Bone marrow (tissue), 2 donors: ENCODE results near the gene FLOT1.
"Not testable (repeated sequence)": the region's sequence is repeated elsewhere in the genome, so short reads cannot be mapped to it uniquely, and the experiment has no call there.

ENCODE experiments used
- DNase-seq, 2 donors: peaks; one replicate each; lab custom pipeline; 2025; lab: John Stamatoyannopoulos, UW

The FLOT1 gene

DNA sequence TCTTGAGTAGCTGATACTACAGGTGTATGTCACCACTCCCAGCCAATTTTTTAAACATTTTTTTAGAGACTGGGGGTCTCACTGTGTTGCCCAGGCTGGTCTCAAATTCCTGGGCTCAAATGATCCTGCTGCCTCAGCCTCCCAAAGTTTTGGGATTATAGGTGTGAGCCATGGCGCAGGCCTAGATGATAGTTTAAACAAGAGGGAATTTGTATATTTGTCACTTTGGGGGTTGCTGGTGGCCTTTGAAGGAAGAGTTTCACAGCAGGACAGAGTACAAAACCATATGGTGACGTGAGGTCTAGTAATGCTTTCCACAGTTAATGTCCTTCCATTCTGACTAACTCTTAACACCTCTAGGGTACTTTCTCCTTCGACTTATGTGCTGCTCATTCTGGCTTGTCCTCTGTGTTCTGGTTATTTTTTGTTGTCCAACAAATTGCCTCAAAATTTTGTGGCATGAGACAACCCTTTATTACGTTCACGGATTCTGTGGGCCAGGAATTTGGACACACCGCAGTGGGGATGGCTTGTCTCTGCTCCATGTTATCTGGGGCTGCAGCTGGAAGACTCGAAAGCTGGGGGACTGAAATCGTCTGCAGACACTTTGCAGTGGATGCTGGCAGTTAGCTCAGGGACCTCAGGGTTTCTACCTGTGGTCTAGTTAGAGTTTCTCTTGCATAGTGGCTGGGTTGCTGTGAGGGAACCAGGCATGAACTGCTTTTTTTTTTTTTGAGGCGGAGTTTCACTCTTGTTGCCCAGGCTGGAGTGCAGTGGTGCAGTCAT lies 24.9 kb upstream of the FLOT1 start:
- no peak for DNase-seq

DNA sequence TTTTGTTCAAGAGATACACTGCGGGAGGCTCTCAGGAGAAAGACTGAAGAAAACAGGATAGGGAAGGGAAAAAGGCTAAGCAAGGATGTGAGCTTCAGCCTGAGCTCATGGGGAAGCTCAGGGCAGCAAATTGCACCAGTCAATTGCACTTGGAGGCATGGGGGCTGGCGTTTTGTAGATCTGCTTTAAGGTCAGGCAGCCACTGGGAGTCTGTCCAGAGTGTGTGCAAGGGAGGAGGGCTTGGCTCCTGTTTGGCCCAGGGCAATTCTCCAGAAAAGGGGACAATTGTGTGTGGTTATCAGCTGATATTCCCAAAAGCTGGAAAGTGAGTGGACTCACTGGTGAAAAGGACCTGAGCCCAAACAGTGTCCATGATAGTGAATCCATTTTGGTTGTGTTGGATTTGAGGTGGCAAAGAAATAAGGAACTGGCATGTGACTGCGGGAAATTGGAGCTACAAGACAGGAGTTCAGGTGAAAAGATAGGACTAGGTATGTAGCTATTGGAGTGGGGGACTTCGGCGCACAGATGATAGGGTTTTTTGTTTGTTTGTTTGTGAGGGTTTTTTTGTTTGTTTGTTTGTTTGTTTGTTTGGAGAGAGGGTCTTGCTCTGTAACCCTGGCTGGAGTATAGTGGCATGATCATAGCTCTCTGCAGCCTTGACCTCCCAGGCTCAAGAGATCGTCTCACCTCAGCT lies 24.1 kb upstream of the FLOT1 start:
- DNase-seq: no peak

DNA sequence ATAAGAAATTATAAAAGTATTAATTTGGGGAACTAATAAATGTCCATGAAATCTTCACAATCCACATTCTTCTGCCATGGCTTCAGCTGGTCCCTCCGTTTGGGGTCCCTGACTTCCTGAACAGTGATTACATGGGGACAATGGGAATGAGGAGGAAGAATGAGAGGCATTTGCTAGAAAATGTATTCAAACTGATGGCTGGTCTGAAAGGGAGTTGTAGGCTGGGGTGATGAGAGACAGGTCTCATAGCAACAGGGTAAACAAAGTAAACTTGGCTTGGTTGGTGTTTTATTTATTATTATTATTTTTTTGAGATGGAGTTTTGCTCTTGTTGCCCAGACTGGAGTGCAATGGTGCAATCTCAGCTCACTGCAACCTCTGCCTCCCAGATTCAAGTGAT lies 23.0 kb upstream of the FLOT1 start:
- DNase-seq: not testable (repeated sequence)

DNA sequence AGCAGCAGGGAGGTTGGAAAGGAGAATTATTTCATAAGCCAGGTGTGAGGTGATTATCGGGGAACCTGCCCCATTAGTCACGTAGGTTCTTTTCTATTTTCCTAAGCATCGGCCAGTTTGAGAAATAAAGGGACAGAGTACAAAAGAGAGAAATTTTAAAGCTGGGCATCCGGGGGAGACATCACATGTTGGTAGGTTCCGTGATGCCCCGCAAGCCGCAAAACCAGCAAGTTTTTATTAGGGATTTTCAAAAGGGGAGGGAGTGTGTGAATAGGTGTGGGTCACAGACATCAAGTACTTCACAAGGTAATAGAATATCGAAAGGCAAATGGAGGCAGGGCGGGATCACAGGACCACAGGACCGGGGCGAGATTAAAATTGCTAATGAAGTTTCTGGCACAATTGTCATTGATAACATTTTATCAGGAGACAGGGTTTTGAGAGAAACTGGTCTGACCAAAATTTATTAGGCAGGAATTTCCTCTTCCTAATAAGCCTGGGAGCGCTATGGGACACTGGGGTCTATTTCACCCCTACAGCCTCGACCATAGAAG lies 22.1 kb upstream of the FLOT1 start:
- not testable (repeated sequence) for DNase-seq

DNA sequence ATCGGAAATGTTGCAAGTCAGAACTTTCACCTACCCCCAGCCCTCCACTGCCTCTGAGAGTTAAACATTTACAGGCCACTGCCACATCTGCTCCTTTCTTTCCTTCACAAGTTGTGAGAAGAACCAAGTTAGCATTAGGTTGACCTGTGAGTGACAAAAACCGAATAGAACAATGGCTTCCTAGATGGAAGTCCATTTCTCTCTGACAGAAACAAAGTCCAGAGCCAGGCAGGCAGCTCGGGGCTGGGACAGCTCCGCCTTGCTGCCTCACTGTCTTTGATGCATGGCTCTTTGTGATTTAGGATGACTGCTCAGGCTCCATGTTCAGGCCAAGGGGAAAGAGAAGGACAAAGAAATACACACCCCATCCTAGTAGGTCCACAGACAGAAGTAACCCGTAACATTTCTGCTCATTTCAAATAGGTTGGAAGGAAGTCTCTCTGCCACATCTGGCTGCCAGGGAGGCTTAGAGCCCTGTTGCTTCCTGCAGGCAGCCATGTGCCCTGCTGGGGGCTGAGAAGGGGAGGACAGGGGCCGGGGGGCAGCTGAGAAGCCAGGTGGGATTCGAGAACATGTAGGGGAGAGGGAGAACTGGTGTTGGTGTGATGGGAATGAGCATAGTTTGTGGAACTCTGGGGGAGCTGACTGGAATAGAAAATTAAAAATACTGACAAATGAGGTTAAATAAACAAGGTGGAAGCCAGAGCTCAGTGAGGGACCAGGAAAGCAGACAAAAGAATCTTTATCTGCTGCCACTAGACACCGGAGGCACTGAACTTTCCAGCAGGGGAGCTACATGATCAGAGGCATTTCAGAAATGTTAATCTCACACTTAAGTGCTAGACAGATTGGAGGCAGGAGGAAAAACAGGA lies 21.4 kb upstream of the FLOT1 start:
- no peak for DNase-seq

DNA sequence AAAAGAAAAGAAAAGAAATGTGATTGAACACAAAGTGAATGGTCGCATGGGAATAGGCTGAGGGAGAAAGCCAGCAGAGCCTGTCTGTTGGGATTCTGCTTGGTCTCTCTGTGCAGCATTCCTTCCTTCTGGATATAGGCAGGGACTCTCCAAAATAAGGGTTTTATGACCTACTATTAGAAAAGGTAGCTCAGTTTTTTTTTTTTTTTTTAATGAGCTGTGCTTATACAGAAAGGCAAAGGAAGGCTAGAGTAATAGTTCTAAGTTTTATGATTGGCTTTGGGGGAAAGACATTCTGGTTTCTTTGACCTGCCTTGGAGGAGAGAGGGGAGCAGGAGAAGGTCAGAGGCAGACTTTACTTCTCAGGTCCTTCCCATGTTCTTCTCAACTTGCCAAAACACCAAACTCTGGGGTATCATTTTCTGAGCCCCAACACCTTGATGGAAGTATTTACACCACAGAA lies 20.7 kb upstream of the FLOT1 start:
- no peak for DNase-seq

DNA sequence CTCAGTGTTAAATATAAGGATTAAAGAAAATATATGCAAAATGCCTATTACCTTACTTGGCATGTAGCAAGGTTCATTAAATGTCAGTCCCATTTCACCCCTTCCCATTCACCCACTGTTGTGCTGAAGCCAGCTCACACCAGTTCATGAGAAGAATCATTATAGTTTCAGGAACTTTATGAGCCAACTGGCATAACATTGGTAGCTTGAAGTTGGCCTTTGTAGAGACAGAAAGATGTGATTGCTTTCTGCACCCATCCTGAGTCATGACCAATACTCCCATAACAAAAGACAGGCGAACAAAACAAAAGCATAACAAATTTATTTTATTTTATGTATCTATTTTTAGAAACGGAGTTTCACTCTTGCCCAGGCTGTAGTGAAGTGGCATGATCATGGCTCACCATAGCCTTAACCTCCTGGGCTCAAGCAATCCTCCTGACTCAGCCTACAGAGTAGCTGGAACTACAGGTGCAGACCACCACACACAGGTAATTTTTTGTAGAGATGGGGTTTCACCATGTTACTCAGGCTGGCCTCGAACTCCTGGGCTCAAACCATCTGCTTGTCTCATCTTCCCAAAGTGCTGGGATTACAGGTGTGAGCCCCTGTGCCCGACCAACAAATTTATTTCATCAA lies 19.4 kb upstream of the FLOT1 start:
- DNase-seq: no peak

DNA sequence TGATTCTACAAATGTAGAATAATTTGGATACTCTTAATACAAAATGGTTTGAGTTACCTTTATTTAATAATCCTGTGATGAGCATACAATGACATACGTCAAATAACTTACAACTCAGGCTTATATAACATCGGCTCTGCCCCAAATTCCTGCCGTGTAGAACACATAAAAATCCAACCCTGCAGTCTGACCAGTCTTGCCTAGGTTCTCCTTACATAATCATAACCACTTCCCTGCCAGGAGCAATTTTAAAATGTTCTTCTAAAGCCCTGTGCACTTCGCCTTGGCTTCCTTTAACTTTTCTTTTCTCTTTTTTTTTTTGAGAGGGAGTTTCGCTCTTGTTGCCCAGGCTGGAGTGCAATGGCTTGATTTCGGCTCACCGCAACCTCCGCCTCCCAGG lies 18.1 kb upstream of the FLOT1 start:
- no peak for DNase-seq

DNA sequence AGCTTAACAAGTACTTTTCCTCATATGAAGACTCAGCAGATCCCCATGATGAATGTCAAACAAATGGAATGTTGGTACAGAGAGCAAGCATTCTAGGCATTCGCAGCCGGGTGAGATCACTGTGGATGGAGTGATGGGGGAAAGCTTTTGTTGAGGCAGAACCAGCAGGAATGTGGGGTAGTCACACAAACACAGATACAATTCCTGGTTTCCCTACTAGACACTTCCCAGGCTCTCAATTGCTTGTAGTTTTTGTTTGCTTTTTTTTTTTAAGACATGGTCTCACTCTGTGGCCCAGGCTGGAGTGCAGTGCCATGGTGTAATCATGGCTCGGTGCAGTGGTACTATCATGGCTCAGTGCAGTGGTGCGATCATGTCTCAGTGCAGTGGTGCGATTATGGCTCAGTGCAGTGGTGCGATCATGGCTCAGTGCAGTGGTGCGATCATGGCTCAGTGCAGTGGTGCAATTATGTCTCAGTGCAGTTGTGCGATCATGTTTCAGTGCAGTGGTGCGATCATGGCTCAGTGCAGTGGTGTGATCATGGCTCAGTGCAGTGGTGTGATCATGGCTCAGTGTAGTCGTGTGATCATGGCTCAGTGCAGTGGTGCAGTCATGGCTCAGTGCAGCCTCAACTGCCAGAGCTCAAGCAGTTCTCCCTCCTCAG lies 17.2 kb upstream of the FLOT1 start:
- DNase-seq: no peak

DNA sequence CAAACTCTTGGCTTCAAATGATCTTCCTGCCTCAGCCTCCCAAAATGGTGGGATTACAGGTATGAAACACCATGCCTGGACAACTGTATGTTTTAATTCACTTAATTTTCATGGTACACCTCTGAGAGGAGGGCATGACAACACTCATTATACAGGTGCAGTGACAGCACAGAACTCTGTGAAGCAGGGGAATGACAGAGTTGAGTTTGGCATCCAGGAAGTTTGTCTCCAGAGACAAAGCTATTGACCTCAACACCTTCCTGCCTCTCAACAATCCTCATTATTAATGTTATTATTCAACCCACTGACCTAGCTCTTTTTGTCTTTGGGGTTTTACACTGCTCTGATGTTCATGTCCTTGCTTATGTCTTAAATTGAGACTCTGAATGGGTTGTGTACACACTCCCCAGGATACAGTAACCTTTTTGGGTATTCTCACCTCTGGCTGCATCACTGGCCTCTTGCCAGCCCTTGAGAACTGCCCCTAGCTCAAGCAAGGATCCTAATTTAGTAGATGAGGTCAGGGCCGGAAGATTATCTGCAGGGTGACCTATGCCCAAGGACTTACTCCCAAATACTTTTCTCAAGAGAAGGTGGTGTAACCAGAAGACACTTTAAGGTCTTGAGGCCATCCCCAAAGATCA lies 14.9 kb upstream of the FLOT1 start:
- DNase-seq: no peak

DNA sequence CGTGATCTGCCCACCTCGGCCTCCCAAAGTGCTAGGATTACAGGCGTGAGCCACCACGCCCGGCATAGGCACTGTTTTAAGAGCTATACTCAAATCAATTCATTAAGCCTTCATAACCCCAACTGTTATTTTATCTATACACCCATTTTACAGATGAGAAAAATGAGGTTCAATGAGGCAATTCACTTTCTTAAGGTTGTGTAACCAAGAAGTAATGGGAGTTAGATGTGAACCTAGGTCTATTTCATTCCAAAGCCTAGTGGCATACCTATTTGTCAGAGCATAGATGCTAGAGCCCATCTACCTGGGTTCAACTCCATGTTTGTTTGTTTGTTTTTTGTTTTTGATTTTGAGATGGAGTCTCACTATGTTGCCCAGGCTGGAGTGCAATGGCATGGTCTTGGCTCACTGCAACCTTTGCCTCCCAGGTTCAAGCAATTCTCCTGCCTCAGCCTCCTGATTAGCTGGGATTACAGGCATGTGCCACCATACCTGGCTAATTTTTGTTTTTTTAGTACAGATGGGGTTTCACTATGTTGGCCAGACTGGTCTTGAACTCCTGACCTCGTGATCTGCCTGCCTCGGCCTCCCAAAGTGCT lies 14.0 kb upstream of the FLOT1 start:
- not testable (repeated sequence) for DNase-seq

DNA sequence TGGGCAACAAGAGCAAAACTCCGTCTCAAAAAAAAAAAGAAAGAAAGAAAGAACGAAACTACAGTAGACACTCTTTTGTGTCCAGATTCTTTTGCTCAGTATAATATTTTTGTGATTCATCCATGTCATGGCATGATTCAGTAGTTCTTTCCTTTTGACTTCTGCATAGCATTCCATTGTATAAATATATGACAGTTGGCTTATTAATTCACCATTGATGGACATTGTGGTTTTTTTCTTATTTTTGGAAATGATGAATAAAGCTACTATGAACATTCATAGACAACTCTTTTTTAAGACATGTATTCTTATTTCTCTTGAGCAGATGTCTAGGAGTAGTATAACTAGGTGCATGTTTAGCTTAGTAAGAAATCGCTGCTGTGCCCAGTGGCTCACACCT lies 12.1 kb upstream of the FLOT1 start:
- DNase-seq: no peak

DNA sequence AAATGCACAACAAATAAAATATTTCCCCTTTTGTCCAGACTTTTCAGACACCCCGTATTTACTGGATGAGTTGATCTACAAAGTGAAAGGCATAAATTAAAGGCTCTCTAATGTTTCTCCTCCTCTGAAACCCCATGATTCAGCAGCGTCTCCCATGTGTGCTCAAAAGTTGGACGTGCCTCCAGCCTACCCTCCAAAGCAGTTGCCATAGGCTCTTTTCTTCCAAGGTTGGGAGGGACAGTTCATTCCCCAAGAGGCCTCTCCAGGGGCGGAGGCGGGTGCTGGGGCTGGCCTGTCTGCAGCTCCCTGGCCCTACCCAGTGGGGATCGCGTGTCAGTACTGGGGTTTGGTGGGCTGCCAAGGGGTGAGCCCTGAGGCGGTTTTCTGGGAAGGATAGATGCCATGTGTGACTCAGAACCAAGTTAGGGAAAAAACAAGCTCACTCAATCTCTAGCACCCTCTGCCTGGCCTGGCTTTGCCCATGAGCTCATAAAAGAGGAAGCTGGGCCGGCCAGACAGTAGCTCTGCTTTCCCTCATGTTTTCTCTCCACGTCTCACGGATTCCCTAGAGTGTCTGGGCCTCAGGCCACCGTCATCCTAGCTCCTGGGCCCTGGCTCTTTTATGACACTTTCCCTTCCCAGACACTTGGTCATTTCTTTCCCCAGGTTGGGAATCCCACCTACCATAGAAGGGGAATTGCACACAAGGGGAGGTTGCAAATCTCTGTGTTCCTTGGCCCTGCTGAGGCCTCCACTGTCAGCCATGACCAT lies 9.9 kb upstream of the FLOT1 start:
- peak; percentile 65 to 96 for DNase-seq

DNA sequence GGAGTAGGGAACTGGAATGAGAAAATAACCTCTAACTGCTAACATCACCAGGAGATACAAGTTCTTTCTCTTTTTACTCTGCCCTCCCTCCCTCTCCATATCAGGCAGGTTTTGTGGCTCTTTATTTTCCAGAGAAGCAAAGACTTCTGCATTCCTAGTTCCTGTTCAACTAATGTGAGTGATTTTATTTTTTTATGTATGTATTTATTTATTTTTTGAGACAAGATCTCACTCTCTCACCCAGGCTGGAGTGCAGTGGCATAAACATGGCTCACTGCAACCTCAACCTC lies 7.8 kb upstream of the FLOT1 start:
- DNase-seq: no peak

DNA sequence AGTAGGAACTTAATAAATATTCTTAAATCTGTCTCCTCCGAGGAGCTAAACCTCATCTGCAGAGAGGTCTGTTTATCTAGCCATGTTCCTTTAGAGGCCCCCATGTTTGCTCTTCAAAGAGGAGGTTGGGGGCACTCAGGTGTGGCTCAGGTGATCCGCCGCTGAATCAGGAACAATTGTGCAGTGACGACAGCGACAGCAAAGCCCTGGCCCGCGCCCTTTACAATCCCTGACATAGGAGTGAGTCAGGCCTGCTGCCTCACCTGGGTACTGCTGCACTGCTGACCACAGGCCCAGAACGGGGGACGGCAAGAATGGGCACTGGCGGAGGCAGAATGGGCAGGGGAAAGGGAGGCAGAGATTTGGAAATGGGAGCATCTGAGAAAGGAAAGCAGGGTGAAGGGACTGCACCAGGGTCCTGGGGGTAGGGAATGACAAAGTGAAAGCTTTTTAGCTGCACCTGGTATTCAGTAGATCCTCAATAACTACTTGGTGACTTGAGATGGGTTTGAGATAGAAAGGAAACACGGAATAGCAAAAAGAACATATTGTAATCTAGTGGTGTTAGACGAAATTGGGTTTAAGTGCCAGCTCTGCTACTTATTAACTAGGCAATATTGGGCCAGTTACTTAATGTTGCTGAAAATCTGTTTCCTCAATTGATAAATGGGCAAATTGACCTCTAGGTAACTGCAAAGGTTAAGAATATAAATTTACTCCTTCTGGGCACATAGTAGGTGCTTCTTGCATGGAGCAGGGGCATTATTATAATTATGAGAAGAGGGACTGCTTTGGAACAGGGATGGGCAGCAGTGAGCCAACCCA lies 7.3 kb upstream of the FLOT1 start:
- DNase-seq: no peak

DNA sequence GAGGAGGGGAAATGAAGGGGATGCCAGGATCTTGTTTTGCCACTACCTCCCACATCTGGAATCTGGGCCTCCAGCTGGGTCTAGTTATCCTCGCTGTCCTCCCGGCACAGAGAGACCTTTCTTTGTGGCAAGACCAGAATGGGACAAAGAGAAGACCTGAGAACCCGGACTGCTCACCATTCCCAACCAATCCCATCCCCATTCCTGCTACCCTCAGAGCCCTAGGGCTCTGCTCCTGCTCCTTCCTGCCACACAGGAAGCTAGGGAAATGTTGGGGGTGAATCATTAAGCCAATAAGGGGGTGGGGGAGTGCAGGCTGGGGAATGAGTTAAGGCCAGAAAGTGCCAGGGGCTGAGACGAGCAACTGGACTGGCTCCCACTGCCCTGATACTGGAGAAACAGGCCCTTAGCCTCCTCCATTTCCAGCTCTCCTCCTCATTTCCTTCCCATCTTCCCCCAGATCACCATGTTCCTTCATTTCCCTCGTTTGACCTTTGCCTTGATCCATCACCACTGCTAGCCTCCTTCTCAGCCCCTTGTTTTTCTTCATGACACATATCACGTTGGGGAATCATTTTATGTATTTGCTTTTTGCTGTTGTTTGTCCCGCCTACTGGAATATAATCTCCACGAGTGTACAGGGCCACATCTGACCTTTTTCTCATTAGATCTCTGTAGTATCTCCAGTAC lies 6.5 kb upstream of the FLOT1 start:
- DNase-seq: no peak

DNA sequence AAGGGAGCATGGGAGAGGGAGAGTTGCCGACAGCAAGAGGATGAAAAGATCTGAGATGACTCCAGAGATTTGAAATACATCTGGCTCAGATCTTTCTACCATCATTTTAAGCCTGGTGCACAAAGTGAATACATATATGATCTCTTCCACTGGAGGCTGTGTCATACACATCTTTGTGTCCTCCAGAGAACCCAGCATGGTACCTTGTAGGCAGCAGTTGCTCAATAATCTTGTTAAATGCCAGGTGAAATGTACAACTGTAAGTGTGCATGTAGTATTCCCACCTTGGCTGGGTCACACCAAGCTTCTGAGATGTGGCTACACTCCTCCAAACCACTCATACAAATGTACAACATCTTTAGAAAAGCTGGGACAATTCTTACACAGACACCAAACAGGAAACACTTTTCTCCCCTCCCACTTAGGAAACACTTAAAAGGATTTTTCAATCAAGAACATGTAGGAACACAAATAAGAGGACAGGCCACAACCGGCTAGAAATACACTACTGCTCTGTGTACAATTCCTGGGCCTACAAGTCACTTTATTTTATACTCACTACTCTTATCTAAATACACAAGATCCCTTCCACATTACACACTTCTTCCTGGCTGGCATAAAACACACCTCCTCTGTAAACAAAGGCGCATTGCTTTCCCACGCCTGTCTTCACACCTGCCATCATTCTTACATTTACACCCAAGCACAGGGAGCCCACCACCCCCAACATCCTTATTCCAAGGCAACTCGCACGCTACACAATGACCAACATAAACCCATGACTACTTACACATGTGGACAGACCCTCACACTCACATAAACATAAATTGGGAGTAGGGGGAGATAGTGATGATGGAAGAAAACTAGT lies 5.6 kb upstream of the FLOT1 start:
- DNase-seq: no peak
